ENCODE measurements around the gene LRP4.

Gene LRP4

GRCh38 chr11:46888636-46889035, 29.7 kb downstream of the LRP4 start:
- H3K36me3 ChIP-seq (ENCODE audit: insufficient read depth, low read length) = peaks cover 44% of the 10 kb centered on the region
- no peak overlapping the region for H3K9ac ChIP-seq (ENCODE audit: low read length)
- H4K20me1 ChIP-seq (ENCODE audit: insufficient read depth, low read length) = no peaks in the 10 kb centered on the region
- H3K4me2 ChIP-seq (ENCODE audit: low read length) = no peak overlapping the region
- no peaks in the 10 kb centered on the region for H3F3A ChIP-seq (ENCODE audit: insufficient read depth, low read length)
- TF ChIP-seq, protein P1, sequence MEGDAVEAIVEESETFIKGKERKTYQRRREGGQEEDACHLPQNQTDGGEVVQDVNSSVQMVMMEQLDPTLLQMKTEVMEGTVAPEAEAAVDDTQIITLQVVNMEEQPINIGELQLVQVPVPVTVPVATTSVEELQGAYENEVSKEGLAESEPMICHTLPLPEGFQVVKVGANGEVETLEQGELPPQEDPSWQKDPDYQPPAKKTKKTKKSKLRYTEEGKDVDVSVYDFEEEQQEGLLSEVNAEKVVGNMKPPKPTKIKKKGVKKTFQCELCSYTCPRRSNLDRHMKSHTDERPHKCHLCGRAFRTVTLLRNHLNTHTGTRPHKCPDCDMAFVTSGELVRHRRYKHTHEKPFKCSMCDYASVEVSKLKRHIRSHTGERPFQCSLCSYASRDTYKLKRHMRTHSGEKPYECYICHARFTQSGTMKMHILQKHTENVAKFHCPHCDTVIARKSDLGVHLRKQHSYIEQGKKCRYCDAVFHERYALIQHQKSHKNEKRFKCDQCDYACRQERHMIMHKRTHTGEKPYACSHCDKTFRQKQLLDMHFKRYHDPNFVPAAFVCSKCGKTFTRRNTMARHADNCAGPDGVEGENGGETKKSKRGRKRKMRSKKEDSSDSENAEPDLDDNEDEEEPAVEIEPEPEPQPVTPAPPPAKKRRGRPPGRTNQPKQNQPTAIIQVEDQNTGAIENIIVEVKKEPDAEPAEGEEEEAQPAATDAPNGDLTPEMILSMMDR (IDR thresholded peaks at IDR 0.05; ENCODE audit: low read length) = no peak
- no peak for TF ChIP-seq EZH2 (IDR thresholded peaks at IDR 0.05; ENCODE audit: borderline replicate concordance, low read length)
- H3K4me1 ChIP-seq (ENCODE audit: insufficient read depth, low read length, severe bottlenecking) = peaks cover 11% of the 10 kb centered on the region
- no peaks in the 10 kb centered on the region for H3K79me2 ChIP-seq (ENCODE audit: insufficient read depth, low read length)
- H3K27ac ChIP-seq (ENCODE audit: low read depth, low read length, poor library complexity, severe bottlenecking) = no peak overlapping the region
- H2AFZ ChIP-seq (ENCODE audit: low read length) = no peak overlapping the region
- H3K27me3 ChIP-seq (ENCODE audit: insufficient read depth, low read length) = no peaks in the 10 kb centered on the region
- H3K9me3 ChIP-seq (ENCODE audit: low read length) = no peaks in the 10 kb centered on the region
- no peak overlapping the region for H3K4me3 ChIP-seq (ENCODE audit: low read depth, low read length, poor library complexity, severe bottlenecking)
- H3K9me2 ChIP-seq (ENCODE audit: low read depth, low read length) = no peaks in the 10 kb centered on the region

- H3K4me1 ChIP-seq (ENCODE audit: insufficient read depth, low read length, severe bottlenecking) = peaks cover 11% of the 10 kb centered on the region
- no peaks in the 10 kb centered on the region for H3K27me3 ChIP-seq (ENCODE audit: insufficient read depth, low read length)
- H2AFZ ChIP-seq (ENCODE audit: low read length) = no peak overlapping the region
- H3K9me2 ChIP-seq (ENCODE audit: low read depth, low read length) = no peaks in the 10 kb centered on the region
- H3K27ac ChIP-seq (ENCODE audit: low read depth, low read length, poor library complexity, severe bottlenecking) = no peak overlapping the region
- no peaks in the 10 kb centered on the region for H3K79me2 ChIP-seq (ENCODE audit: insufficient read depth, low read length)
- H3K4me2 ChIP-seq (ENCODE audit: low read length) = no peak overlapping the region
- no peaks in the 10 kb centered on the region for H4K20me1 ChIP-seq (ENCODE audit: insufficient read depth, low read length)
- no peak for TF ChIP-seq EZH2 (IDR thresholded peaks at IDR 0.05; ENCODE audit: borderline replicate concordance, low read length)
- TF ChIP-seq, protein P1 (IDR thresholded peaks at IDR 0.05; ENCODE audit: low read length) = no peak
- H3K9me3 ChIP-seq (ENCODE audit: low read length) = no peaks in the 10 kb centered on the region
- H3K36me3 ChIP-seq (ENCODE audit: insufficient read depth, low read length) = peaks cover 48% of the 10 kb centered on the region
- no peak overlapping the region for H3K9ac ChIP-seq (ENCODE audit: low read length)
- no peak overlapping the region for H3K4me3 ChIP-seq (ENCODE audit: low read depth, low read length, poor library complexity, severe bottlenecking)
- H3F3A ChIP-seq (ENCODE audit: insufficient read depth, low read length) = no peaks in the 10 kb centered on the region
Measured at GRCh38 chr11:46886211-46886610, 32.1 kb downstream of the LRP4 start.

DNA sequence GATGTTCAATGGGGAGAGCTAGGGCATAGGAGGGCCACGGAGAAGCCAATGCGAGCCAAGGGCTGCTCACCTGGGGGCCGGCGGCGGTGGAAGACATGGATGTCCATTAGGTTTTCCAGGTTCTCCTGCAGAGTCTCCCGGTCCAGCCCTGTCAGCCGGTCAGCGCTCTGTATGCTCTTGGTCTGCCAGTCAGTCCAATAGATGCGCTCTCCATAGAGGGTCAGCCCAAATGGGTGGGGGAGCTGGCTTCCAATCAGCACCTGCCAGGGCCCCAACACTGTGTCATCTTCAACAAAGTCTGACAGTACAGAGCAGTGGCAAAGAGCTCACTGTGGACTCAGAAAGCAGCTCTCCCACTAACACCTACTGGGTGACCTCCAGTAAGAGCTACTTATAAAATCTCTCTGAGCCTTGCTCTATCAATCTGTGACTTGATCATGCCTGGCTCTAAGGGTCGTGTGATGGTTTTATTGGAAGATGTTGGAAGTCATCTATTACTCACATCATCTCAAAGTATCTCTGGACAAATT, 39.2 kb downstream of the LRP4 start:
- H3K27me3 ChIP-seq (ENCODE audit: insufficient read depth, low read length) = no peaks in the 10 kb centered on the region
- peaks cover 57% of the 10 kb centered on the region for H3K36me3 ChIP-seq (ENCODE audit: insufficient read depth, low read length)
- H3K9me3 ChIP-seq (ENCODE audit: low read length) = no peaks in the 10 kb centered on the region
- TF ChIP-seq, protein P1 (IDR thresholded peaks at IDR 0.05; ENCODE audit: low read length) = no peak
- H3K4me2 ChIP-seq (ENCODE audit: low read length) = no peak overlapping the region
- no peaks in the 10 kb centered on the region for H3F3A ChIP-seq (ENCODE audit: insufficient read depth, low read length)
- H3K9me2 ChIP-seq (ENCODE audit: low read depth, low read length) = no peaks in the 10 kb centered on the region
- H2AFZ ChIP-seq (ENCODE audit: low read length) = no peak overlapping the region
- no peaks in the 10 kb centered on the region for H3K79me2 ChIP-seq (ENCODE audit: insufficient read depth, low read length)
- H3K9ac ChIP-seq (ENCODE audit: low read length) = no peak overlapping the region
- H3K27ac ChIP-seq (ENCODE audit: low read depth, low read length, poor library complexity, severe bottlenecking) = no peak overlapping the region
- no peaks in the 10 kb centered on the region for H4K20me1 ChIP-seq (ENCODE audit: insufficient read depth, low read length)
- H3K4me3 ChIP-seq (ENCODE audit: low read depth, low read length, poor library complexity, severe bottlenecking) = no peak overlapping the region
- H3K4me1 ChIP-seq (ENCODE audit: insufficient read depth, low read length, severe bottlenecking) = no peaks in the 10 kb centered on the region

All from OCI-LY1 (cell line).